Myocyte (in vitro differentiated cells): ENCODE measurements around the gene HDAC8. TPM values are rescaled to one million over a fixed set of nuclear protein-coding genes. Genes with fewer than 3 reads are reported as not detected.
"Not testable (repeated sequence)": the region's sequence is repeated elsewhere in the genome, so short reads cannot be mapped to it uniquely, and the experiment has no call there.

Experiments used
- DNase-seq: peaks from one replicate; pipeline ENCODE4 v3.0.0-alpha.2; 2012; ENCODE audit warnings: low read depth
- total RNA-seq: library from RNA; depleted of rRNA; stranded (reverse); fragments of >200 nt; gene quantifications from 2 replicates; pipeline ENCODE4 v1.2.3, GENCODE V29; 2014

Gene HDAC8
- total RNA-seq, 1 donor from 2014 or later, result 25.0 TPM

DNA sequence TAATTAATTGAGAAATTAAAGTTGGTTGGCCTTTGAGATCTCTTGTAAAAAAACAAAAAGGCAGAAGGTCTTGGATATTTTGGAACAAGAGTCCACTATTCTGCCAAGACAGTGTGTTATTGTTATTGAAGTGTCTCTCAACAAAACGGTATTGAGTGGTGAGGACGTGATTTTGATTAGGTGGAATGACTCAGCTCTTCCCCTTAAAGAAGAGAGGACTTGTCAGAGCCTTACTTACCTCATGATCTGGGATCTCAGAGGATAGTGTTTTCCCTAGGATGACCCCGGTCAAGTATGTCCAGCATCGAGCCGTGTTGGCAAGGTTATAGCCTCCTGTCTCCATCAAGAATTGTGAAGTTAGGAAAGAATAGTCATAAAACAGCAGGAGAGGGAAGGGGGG, 110.9 kb downstream of the HDAC8 start:
- no peak for DNase-seq

DNA sequence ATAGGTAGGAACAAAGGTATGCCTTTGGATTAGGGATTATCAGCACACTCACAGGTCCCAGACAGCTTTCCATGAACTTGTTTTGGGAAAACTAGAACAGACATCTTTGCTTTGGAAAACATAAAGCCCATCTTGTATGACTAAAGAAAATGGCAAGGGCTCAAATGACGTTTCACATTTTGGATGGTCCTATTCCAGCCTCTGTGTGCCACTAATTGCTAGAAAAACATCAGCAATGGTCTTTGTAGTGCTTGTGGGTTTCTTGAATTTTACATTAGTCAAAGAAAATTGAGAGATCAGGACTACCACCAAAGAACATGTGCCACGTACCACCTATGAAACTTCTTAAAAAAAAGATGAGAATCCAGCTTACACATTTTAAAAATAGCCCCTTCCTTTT, 111.4 kb downstream of the HDAC8 start:
- no peak for DNase-seq

DNA sequence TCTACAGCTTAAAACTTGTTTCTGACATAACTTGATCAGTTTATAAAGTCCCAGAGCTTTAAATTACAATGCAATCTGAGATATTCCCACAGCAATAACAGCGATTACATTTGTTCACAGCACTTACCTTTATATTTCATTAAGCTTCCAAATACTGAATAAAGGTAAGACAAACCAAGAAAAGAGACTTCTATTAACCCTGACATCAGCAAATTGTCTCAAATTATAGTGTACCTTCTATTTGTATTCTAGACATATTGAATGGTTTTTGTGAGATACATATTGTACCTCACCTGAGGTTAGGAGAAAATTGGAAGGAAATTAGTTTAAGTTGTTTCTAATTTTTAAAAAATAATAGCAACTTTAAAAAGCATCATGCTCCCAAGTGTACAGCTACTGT, 111.9 kb downstream of the HDAC8 start:
- no peak for DNase-seq

DNA sequence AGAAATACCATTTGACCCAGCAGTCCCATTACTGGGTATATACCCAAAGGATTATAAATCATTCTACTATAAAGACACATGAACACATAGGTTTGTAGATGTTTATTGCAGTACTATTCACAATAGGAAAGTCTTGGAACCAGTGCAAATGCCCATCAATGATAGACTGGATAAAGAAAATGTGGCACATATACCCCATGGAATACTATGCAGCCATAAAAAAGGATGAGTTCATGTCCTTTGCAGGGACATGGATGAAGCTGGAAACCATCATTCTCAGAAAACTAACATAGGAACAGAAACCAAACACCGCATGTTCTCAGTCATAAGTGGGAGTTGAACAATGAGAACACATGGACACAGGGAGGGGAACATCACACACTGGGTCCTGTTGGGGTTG, 123.6 kb downstream of the HDAC8 start:
- DNase-seq, result not testable (repeated sequence)

DNA sequence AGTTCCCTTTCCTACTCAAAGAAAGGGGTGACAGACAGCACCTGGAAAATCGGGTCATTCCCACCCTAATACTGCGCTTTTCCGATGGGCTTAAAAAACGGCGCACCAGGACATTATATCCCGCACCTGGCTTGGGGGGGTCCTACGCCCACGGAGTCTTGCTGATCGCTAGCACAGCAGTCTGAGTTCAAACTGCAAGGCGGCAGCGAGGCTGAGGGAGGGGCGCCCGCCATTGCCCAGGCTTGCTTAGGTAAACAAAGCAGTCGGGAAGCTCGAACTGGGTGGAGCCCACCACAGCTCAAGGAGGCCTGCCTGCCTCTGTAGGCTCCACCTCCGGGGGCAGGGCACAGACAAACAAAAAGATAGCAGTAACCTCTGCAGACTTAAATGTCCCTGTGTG, 131.9 kb downstream of the HDAC8 start:
- DNase-seq, result not testable (repeated sequence)

DNA sequence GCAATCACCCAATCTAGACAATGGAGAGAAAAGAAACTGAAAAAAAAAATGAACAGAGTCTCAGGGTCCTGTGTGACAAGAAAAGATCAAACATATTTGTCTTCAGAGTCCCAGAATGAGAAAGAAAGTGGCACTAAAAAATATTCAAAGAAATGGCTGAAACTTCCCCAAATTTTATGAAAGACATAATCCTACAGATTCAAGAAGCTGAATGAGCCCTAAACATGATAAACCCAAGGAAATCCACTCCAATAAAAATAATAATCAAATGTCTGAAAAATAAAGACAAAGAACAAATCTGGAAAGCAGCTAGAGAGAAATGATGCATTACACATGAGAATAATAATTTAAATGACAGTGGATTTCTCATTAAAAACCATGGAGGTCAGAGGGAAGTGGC, 136.6 kb downstream of the HDAC8 start:
- DNase-seq, result no peak

DNA sequence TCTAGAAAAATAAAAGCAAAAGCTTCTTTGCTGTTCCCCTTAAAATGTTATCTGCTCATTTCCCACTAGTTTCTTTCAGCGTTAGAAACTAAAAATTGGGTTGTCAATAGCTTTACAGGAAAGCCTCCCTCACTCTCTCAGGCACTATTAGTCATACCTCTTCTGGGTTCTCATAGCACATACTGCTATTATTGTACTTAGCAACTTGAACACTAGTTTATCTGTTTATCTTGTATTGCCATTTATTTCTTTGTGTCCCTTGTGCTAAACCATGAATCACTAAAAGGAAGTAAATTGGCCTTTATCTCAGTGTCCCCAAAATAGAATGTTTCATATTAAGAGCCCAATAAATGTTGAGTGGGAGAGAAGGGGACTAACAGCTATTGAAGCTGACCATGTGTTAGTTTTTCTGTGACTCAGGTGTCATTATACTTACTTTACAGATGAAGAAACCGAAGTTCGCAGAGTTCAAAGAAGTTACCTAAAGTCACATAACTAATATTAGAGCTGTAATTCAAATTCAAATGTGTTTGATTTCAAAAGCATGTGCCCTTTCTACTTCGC, 142.2 kb downstream of the HDAC8 start:
- peak; percentile 0 for DNase-seq

DNA sequence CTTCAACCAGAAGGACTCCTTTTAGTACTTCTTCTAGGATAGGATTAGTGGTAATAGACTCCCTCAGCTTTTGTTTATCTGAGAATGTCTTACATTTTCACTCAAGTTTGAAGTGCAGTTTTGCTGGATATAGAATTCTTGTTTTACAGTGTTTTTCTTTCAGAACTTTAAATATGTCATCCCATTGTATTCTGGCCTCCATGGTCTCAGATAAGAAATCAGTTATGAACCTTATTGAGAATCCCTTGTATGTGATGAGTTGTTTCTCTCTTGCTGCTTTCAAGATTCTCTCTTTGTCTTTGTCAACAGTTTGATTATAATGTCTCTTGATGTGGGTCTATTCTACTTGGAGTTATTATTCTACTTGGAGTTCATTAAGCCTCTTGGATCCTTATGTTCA, 150.8 kb downstream of the HDAC8 start:
- DNase-seq, result no peak

DNA sequence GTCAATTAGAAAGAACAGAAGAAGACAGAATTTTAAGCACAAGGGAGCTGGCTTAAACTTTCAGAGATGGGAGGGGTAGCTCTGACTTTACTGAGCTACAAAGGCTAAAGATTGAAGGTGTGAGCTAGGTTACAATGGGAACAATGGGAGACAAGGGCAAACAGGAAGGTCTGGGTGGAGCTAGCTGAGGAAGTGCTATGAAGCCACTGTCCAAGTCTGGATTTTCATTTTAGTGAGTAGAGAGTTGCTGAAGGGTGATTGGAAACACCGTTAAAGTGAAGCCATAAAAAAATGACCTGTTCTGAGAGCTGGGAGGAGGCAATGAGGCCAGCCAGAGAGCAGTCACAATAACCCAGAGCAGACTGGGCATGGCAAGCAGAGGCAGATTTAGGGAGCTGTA, 162.7 kb downstream of the HDAC8 start:
- DNase-seq, result no peak

DNA sequence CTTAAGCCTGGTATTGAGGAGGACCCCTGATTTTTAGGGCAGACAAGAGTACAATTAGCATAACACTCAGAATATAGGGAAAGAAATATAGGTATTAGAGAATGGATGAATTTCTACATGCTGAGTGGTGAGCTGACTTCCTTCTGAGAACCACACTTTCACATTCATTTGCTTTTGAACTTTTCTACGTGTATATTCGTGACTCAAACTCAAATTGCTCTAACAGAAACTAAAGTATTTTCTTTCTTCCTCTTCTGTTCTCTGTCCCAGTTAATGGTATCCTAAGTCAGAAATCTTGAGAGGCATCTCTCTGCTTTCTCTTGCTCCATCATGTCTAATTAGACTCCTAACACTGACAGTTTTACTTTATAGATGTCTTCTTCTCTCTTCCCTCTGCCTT, 163.8 kb downstream of the HDAC8 start:
- DNase-seq, result no peak

DNA sequence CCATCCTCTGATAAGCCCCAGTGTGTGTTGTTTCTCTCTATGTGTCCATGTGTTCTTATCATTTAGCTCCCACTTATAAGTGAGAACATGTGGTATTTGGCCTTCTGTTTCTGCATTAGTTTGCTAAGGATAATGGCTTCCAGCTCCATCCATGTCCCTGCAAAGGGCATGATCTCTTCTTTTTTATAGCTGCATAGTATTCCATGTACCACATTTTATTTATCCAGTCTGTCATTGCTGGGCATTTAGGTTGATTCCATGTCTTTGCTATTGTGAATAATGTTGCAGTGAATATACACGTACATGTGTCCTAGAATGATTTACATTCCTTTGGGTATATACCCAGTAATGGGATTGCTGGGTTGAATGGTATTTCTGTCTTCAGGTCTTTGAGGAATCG, 167.5 kb downstream of the HDAC8 start:
- not testable (repeated sequence) for DNase-seq

DNA sequence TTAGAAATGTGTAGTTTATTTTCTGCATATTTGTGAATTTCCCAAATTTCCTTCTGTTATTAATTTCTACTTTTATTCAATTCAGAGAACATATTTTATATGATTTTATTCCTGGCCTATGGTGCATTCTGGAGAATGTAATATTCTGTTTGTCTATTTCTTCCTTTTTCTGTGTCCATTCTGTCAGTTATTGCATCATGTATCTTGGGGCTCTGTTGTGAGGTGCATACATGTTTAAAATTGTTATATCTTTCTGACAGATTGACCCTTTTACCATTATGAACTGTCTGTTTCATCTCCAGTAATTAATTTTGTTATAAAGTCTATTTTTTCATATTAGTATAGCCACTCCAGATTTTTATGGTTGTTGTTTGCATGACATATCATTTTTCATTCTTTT, 170.0 kb downstream of the HDAC8 start:
- no peak for DNase-seq

DNA sequence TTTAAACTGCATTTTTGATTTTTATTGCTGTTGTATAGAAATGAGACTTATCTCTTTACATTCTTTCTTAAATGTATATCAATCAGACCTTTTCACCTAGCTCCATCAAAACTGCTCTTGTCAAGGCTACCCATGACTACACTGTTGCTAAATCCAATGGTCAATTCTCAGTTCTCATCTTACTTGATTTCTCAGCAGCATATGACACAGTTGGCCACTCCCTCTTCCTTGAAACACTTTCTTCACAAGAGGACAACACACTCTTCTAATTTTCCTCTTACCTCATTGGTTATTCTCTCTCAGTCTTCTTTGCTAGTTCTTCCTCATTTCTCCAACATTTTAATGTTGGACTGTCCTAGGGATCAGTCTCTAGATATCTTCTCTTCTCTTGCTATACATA, 172.8 kb downstream of the HDAC8 start:
- no peak for DNase-seq

DNA sequence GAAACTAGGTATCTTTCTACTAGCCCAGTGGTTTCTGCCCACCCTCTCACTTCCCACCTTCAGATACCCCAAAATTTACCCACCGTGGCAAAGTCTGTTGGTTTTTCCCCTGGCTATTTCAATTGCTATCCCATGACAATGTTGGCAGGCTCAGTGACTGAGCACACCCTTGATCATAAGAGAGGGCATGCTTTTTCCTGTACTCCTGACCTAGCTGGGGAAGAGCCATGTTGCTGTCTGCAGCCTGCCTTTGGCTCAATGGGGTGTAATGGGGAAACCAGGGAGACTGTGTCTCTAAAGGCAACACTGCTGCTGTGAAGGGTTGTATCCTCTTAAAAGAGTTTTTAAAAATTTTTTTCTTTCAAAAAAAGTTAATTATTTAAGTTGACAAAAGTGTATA, 176.5 kb downstream of the HDAC8 start:
- no peak for DNase-seq

DNA sequence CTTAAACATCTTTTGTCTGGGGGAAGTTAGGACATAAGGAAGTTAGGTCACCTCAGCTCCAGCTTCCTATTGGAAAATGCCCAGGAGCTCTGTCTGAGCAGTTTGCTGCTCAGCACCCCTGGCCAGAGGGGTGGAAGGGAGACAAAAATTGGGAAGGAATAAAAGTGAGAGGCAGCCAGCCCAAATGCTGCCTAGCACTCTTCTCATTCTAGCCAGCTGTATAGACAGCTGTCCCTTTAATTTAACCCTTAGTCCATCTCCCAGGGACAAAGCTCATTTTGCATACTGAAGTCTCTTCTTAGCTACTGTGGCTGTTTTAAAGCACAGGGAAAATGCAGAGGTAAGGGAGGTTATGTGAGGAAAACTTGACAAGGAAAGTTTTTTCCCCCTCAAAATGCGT, 177.4 kb downstream of the HDAC8 start:
- peak; percentile 12 for DNase-seq

DNA sequence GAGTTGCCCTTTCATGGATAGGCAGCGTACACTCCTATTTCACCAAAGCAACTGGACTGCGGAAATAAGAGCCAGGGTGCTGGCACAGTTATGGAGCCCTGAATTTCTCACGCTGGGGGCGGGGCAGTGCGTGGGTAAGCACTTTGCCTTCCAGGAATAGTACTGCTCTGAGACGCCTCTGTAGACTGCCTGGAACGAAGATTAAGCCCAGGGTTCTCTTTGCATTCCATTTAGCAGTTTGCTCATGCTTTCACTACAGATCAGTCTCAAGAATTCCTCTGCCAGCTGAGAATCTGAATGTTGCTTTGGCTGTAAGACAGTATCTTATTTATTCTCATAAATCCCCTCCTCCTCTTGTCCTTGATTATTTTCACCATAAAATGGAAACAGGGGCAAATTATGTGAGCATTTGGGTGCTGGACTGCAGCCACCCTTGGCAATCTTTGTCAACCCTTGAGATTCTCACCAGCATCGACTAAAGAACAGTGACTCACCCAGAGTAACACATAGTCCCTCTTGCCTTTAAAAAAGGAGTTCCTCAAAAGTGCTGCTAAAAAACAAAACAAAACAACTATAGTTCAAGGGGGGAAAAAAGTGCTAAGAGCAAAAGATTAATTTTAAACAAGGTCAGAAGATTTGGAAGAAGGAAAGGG, 178.0 kb downstream of the HDAC8 start:
- DNase-seq, result peak; percentile 92

DNA sequence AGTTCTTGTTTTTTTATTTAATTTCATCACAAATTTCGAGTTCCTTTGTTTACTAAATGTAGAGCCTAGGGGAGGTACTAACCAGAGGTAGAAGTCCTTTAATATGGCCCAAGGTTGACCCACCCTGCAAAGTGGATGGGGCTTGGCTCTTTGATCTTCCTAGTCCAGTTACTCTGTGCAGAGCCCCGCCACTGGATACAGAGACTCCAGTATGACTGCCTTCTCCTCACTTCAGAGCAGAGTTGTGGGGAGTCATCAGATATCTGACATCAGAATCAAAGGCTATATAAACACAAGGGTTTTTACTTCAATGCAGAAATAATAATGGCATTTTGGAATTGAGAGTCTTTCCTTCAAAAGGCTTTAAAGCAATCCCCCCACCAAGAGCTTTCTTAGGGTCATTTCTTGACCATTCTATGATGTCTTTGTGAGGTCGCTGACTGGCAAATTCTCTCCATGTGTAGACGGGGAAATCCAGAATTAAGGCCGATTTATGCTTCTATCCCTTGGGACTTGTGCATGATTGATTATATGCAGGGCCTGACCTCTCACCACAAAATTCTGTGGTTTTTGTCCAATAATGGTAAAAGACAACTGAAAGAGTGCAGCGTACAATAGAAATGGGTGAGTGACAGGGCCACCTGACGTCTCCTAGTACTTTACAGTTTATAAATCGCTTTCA, 178.7 kb downstream of the HDAC8 start:
- DNase-seq, result no peak

DNA sequence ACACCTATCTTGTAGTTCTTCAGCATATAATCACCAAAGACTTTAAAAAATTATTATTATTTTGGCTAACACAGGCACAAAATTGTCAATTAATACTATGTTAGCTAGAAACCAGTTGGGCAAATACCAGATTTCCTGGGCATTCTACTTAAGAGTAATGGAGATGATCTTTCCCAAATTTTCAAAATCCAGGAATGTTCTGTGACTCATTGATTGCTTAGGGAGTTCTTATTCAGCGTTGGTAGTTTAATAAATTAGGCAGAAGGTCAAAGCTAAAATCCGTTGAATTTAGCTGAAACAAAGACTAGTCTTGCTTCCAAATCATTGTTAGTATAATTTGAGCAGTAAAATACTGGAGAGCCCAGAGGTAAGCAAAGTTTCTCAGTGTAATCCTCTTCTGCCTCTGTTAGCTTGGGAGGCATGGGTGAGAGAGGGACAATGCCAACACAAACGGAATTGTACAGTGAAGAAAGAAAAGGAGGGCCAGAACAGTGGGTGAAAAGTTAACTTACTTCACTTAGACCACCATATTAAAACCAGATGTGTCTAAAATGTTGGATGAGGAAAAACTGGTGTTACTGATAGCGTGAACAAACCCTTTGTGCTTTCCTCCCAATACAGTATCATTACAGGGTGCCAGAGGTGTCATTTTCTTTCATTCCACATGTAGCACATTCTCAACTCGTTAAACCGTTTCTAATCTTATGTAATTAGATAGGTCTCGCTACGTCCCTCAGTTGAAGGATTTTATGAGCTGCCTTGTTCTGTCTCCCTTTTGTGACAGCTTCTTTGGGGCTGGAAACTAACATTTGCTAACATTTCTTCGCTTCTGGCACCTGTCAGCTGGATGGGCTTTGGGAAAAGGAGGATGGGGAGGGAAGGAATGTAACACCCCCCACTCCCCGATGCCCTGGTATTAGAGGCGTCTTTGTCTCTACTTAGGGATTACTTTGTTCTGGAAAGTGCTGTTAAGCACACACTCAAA, 179.5 kb downstream of the HDAC8 start:
- no peak for DNase-seq

DNA sequence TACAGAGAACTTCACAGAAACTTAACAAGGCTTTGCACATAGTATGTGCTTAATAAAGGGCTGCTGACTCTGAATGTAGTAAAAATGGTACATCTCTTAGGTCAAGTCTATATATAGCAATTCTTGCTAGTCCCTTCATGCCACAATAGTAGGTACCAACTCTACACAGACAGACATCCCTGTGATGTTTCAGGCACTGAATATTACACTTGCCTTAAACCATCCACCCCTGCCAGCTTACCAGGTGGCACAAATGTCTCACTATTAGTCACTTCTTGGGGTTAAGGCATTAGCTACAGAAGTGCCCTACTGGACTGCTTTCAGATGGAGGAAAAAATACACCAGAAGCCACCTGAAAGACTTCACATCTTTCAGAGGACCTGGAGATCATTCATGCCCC, 180.6 kb downstream of the HDAC8 start:
- peak; percentile 30 for DNase-seq

DNA sequence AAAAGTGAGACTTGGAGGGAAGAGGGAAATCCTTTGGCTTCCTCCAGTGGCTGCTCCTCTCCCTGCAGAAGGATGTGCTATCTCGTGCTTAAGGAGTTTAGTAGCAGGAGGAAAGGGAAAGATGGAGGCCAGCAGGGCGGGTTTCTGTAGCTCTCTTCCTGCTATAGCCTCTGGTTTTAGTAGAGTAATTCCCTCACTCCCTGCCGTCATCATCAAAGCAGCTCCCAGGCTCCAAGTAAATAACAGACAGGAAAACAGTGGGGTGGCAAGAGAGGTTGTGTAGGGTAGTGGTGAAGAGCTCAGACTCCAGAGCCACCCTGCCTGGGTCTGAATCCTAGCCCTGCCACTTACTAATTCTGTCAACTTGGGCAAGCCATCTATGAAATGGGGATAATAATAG, 185.4 kb downstream of the HDAC8 start:
- no peak for DNase-seq

DNA sequence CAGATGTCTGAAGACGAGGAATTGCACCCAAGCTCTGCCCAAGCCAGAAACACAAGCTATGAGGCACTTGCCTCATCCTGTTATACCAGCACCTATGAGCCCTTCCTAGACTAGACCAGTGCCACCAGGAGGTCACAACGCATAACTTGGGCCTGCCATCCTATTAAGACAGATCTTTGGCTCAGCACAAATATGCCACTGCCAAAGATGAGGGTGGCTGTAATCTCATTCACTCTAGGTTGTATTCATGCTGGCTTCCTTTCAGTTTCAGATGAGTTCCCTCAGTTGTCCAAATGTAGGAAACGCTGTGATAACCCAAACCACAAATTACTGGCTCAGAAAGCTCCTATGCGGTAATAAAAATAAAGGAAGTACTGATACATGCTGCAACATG, 190.4 kb downstream of the HDAC8 start:
- DNase-seq, result no peak
